Brain microvascular endothelial cell (primary cell): ENCODE measurements around the gene PPM1G.
A peak's percentile ranks its signal among the peaks of the same experiment; 100 is the strongest.

Experiments
- DNase-seq: peaks from one replicate; pipeline ENCODE4 v3.0.0-alpha.2; 2020
- H3K27ac ChIP-seq: fragments of 250-450 bp; sonication (Bioruptor Pico); 2 replicates; pipeline ENCODE4 v1.5.1; 2020; ENCODE audit warnings: mild to moderate bottlenecking, moderate library complexity
- H3K27me3 ChIP-seq: fragments of 250-450 bp; sonication (Bioruptor Pico); replicated peaks from 2 replicates; pipeline ENCODE4 v1.5.1; 2020; ENCODE audit warnings: mild to moderate bottlenecking
- H3K36me3 ChIP-seq: fragments of 250-450 bp; sonication (Bioruptor Pico); replicated peaks from 2 replicates; pipeline ENCODE4 v1.5.1; 2020; ENCODE audit warnings: mild to moderate bottlenecking
- H3K4me3 ChIP-seq: 2 replicates; pipeline ENCODE4 v1.5.1; 2011; ENCODE audit warnings: low read depth, mild to moderate bottlenecking, control low read depth, low read length, moderate library complexity
- in situ Hi-C: cut with HindIII; loops from 2 replicates; pipeline ENCODE4 v1.10.0; 2017; ENCODE audit warnings: low sequenced_read_pairs, low pct_ligation_motif_present
- TF ChIP-seq, protein P1 (sequence below): IDR thresholded peaks from 2 replicates; pipeline ENCODE4 v1.5.1; 2011; ENCODE audit warnings: low read depth, mild to moderate bottlenecking, moderate library complexity, low read length, control low read depth, inconsistent platforms; ENCODE audit errors: missing control alignments

PPM1G gene

DNA sequence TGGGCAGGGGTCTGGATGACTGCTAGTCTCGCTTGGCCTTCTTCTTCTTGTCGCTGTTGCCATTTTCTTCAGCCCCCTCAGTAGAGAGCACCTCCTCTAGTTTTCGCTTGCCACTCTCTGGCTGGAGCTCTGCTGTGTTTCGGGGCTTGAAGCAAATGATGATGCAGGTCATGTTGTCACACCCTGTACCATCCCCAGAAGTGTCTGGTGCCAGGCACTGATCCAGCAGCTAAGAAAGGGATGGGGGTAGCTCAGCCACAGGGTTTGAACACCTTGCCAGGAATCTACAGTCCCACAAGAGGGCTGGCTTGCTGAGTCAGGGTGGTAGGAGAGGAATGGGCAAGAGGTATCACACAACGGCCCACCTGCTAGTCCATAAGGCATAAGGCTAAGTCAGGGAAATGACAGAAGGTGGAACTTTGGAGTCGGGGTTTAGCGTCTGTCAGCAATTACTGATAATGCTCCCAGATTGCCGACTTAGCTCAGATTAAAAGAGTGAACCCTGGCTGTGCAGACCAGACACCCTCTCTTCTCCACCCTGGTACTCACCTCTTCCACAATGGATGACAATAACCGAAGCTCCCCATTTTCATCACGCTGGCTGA is 27.7 kb downstream of the PPM1G start:
- H3K27ac ChIP-seq = peak overlapping the region; percentile 95
- in situ Hi-C loops = no loop called here
- no peak for DNase-seq
- peaks cover 57% of the 10 kb centered on the region for H3K36me3 ChIP-seq
- TF ChIP-seq, protein P1, sequence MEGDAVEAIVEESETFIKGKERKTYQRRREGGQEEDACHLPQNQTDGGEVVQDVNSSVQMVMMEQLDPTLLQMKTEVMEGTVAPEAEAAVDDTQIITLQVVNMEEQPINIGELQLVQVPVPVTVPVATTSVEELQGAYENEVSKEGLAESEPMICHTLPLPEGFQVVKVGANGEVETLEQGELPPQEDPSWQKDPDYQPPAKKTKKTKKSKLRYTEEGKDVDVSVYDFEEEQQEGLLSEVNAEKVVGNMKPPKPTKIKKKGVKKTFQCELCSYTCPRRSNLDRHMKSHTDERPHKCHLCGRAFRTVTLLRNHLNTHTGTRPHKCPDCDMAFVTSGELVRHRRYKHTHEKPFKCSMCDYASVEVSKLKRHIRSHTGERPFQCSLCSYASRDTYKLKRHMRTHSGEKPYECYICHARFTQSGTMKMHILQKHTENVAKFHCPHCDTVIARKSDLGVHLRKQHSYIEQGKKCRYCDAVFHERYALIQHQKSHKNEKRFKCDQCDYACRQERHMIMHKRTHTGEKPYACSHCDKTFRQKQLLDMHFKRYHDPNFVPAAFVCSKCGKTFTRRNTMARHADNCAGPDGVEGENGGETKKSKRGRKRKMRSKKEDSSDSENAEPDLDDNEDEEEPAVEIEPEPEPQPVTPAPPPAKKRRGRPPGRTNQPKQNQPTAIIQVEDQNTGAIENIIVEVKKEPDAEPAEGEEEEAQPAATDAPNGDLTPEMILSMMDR = no peak
- no peak overlapping the region for H3K4me3 ChIP-seq
- H3K27me3 ChIP-seq = no peaks in the 10 kb centered on the region

DNA sequence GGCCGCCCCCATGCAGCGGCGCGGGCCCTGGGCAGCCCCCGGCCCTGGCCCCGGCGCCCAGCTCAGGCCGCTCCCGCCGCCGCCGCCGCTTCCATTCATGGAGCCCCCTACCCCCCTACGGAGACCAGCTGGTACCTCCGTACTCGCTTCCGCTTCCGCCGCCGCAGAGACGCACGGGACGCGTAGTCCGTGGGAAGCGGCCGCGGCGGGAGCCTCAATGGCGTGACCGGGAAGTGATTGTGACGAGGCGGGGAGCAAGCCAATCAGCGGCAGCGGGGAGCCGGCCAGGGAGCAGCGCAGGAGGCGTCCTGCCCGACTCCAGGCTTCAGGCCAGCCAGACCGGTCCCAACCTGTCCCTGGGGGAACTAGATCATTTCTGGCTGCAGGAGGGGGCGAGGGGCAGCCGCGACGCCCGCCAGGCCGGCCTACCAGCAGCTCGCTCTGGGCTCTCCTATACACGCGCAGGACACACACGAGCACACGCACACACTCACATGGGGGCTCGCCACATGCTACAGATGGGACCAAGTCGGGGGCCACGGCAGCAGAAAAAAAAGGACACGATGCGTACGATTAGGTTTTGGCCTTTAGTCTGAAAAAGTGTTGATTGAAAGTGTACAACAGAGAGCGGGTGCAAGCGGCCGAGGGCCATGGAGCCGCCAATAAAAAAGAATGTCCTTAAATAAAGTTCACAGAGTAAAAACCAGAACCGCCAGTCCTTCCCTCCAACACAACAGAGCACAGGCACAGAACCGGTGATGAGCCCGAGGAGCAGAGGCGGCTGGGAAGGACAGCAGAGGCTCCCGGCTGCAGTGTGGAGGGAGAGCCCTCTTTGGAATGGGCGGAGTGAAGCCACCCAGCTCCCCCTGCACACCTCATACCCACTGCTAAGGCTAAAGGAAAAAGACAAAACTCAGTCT is 28.5 kb downstream of the PPM1G start, which contains the start of gene ZNF513:
Gene ZNF513 (minus strand): TSS at position 109 of the 920 bp plus-strand sequence. CDS start 208 bp downstream, outside the sequence.
- in situ Hi-C loops = no loop called here
- Histone ChIP-seq H3K36me3 (peaks cover 62% of the 10 kb centered on the region), H3K4me3 (peak within 1 kb of the TSS; percentile 77), H3K27ac (peak within 1 kb of the TSS; percentile 95), H3K27me3 (no peaks in the 10 kb centered on the region)
- TF ChIP-seq, protein P1 = no peak
- DNase-seq = peak; percentile 93

DNA sequence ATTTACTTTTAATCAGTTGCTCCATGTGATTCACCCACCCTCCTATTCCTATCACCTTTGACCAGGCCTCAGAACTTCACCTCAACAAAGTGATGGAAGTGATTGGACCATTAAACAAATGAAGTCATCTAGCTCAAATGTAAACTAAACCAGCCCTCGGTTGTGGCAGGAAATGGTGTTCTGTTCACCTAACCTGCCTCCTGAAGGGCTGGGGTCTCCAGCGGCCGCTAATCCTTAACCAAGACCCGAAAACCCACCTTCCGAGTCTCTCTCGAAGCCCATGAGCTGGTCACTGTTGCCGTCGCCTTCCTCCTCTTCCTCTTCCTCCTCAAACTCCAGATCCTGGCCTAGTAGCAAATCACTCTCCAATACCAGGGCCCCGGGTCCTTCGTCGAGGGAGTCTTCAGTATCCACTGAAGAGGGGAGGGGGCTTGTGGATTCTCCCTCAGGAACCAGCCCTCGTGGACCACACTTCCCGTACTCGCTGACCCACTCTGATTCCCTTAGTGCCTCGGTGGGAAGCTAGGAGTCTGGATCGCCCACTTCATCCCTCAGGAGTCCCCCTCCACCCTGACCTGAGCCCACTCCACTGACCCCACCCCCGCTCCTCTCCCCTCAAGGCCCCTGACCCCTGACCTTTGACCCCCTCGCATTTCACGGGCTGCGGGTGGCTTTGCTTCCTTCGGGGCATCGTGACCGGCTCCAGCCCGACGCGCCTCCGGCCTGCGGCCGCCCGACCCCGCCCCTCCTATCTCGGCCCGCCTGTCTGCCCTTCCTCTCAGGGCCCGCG is 29.4 kb downstream of the PPM1G start:
- Histone ChIP-seq H3K36me3 (peaks cover 69% of the 10 kb centered on the region), H3K4me3 (peak overlapping the region; percentile 77), H3K27me3 (no peaks in the 10 kb centered on the region), H3K27ac (peak overlapping the region; percentile 95)
- in situ Hi-C loops = no loop called here
- DNase-seq = no peak
- TF ChIP-seq, protein P1 = no peak

DNA sequence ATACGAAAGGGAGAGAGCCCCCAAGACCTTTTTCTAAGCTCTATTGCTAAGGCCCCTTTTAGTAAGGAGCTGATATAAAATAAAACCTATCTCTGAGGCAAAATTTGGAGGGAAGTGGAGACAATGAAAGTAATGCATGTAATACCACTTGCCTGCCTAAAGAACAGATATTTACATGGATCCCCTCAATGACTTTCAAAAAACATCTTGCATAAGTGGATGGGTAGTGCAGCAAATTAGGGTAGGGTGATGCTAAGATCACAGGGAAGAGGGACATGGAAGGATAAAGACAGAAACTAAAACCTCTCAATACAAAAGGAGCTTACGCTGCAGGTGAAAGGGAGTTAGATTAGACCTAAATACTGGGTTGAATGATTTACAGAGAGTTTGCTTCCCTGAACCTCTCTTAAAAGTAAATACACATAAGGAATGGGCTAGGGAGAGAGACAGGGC is 30.0 kb downstream of the PPM1G start:
- no peak for DNase-seq
- peak overlapping the region; percentile 77 for H3K4me3 ChIP-seq
- in situ Hi-C loops = no loop called here
- no peaks in the 10 kb centered on the region for H3K27me3 ChIP-seq
- TF ChIP-seq, protein P1 = no peak
- H3K36me3 ChIP-seq = peaks cover 71% of the 10 kb centered on the region
- peak overlapping the region; percentile 95 for H3K27ac ChIP-seq

DNA sequence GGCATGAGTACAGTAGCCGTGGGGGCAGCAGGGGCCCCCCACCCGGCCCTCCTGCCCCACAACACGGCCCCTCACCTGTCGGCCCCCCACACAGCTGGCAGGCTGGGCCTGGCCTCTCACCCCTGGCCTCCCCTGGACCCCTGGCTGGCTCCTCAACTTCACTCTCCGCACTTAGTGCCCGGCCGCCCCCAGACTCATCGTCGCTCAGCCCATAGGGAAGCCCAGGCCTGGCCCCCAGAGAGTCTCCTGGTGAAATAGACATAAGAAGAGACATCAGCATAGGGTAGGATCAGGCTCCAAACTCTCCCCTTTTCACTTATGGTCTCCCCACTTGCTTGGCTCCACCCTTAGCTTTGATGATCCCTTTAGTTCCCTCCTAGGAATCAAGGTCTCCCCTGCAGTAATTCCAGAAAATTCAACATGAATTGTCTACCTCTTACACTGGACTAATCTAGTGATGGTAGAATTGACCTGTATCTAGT is 30.5 kb downstream of the PPM1G start:
- DNase-seq = no peak
- Histone ChIP-seq H3K27ac (no peak overlapping the region), H3K36me3 (peaks cover 68% of the 10 kb centered on the region), H3K4me3 (no peak overlapping the region), H3K27me3 (no peaks in the 10 kb centered on the region)
- TF ChIP-seq, protein P1 = no peak
- in situ Hi-C loops = no loop called here
